ENCODE measurements around the gene UGT2B28. TPM values are rescaled to one million over a fixed set of nuclear protein-coding genes. Genes with fewer than 3 reads are reported as not detected.
A peak's percentile ranks its signal among the peaks of the same experiment; 100 is the strongest.
"Not testable (repeated sequence)": the region's sequence is repeated elsewhere in the genome, so short reads cannot be mapped to it uniquely, and the experiment has no call there.

UGT2B28 gene
- total and polyA plus RNA-seq, 4 donors = not detected

- Histone ChIP-seq H3K4me3 (ENCODE audit: low read depth in 1 of 3, low read length in 3 of 3) (peak overlapping the region in 1 of 3 donors; percentile 14), H3K9ac (ENCODE audit: low read depth in 1 of 2, low read length in 2 of 2) (peak overlapping the region in 1 of 2 donors; percentile 66), H3K27me3 (ENCODE audit: control insufficient read depth in 4 of 4, insufficient read depth in 4 of 4, low read length in 3 of 4) (no peaks in the 10 kb centered on the region), H3K36me3 (ENCODE audit: control insufficient read depth in 4 of 4, insufficient read depth in 3 of 4, low read depth in 1 of 4, low read length in 3 of 4) (no peaks in the 10 kb centered on the region), H3K4me1 (ENCODE audit: control insufficient read depth in 4 of 4, insufficient read depth in 4 of 4, low read length in 3 of 4) (peaks cover 0 to 2% (median 0%) of the 10 kb centered on the region in 4 donors), H3K9me3 (ENCODE audit: control insufficient read depth in 4 of 4, low read length in 3 of 4) (no peaks in the 10 kb centered on the region), H3K27ac (ENCODE audit: low read depth in 1 of 2, low read length in 2 of 2) (peak overlapping the region; percentile 66 to 73)
- no peak for DNase-seq (ENCODE audit: low spot score)
- WGBS = 27% methylated on average over 4 of the region's 4 CpGs
- TF ChIP-seq REST (IDR thresholded peaks at IDR 0.05) (no peak), NR2F2 (IDR thresholded peaks at IDR 0.05) (no peak)
These were observed 50.2 kb downstream of the UGT2B28 start for GRCh38 chr4:69330345-69331047.

- not testable (repeated sequence) for H3K4me3 ChIP-seq (ENCODE audit: low read depth in 1 of 3, low read length in 3 of 3)
These were observed 51.0 kb downstream of the UGT2B28 start for GRCh38 chr4:69331304-69331703.

More at GRCh38 chr4:69331304-69331703, 51.0 kb downstream of the UGT2B28 start:
- H3K36me3 ChIP-seq (ENCODE audit: control insufficient read depth in 4 of 4, insufficient read depth in 3 of 4, low read depth in 1 of 4, low read length in 3 of 4); H3K9me3 ChIP-seq (ENCODE audit: control insufficient read depth in 4 of 4, low read length in 3 of 4); DNase-seq (ENCODE audit: low spot score); H3K27me3 ChIP-seq (ENCODE audit: control insufficient read depth in 4 of 4, insufficient read depth in 4 of 4, low read length in 3 of 4); H3K4me1 ChIP-seq (ENCODE audit: control insufficient read depth in 4 of 4, insufficient read depth in 4 of 4, low read length in 3 of 4): not testable (repeated sequence)
- TF ChIP-seq SP1 (IDR thresholded peaks at IDR 0.05) = peak; percentile 46
- TF ChIP-seq RXRA (IDR thresholded peaks at IDR 0.05) = peak in 1 of 2 donors; percentile 34
- peak; percentile 16 to 28 for TF ChIP-seq HNF4A (conservative IDR thresholded peaks at IDR 0.05)
- TF ChIP-seq TAF1 (conservative IDR thresholded peaks at IDR 0.05) = peak; percentile 50
- TF ChIP-seq REST (IDR thresholded peaks at IDR 0.05) = peak; percentile 28
- WGBS = 24% methylated on average over 2 of the region's 2 CpGs
- peak overlapping the region in 1 of 2 donors; percentile 44 for H3K9ac ChIP-seq (ENCODE audit: low read depth in 1 of 2, low read length in 2 of 2)
- peak overlapping the region; percentile 66 to 73 for H3K27ac ChIP-seq (ENCODE audit: low read depth in 1 of 2, low read length in 2 of 2)

All from liver (tissue), 9 donors.